Activated T-cell treated with anti-CD3 and anti-CD28 coated beads for 24 hours (primary cell): ENCODE measurements around the gene EFCAB6.

Source experiments
- DNase-seq: peaks from one replicate; pipeline ENCODE4 v3.0.0-alpha.2; 2020; ENCODE audit warnings: low read depth

The EFCAB6 gene

GRCh38 chr22:43502306-43502874 is 309.7 kb downstream of the EFCAB6 start:
- DNase-seq: no peak

GRCh38 chr22:43501878-43502277 is 310.2 kb downstream of the EFCAB6 start:
- no peak for DNase-seq

GRCh38 chr22:43500792-43501785 is 311.0 kb downstream of the EFCAB6 start:
- no peak for DNase-seq

GRCh38 chr22:43498856-43499253 is 313.2 kb downstream of the EFCAB6 start:
- no peak for DNase-seq

GRCh38 chr22:43497956-43498855 is 313.9 kb downstream of the EFCAB6 start:
- DNase-seq: no peak

- no peak for DNase-seq
Observed at GRCh38 chr22:43493297-43493696, 318.8 kb downstream of the EFCAB6 start.

GRCh38 chr22:43491737-43492136 is 320.4 kb downstream of the EFCAB6 start:
- no peak for DNase-seq

- no peak for DNase-seq
Observed at GRCh38 chr22:43491177-43491576, 320.9 kb downstream of the EFCAB6 start.

GRCh38 chr22:43490311-43490710 is 321.8 kb downstream of the EFCAB6 start:
- DNase-seq: no peak

- DNase-seq: no peak
Observed at GRCh38 chr22:43488937-43489336, 323.2 kb downstream of the EFCAB6 start.

- no peak for DNase-seq
Observed at GRCh38 chr22:43488031-43488866, 323.9 kb downstream of the EFCAB6 start.

GRCh38 chr22:43487311-43488030 is 324.6 kb downstream of the EFCAB6 start:
- no peak for DNase-seq

- no peak for DNase-seq
Observed at GRCh38 chr22:43485502-43486089, 326.5 kb downstream of the EFCAB6 start.

- DNase-seq: no peak
Observed at GRCh38 chr22:43484227-43484626, 327.9 kb downstream of the EFCAB6 start.

- DNase-seq: no peak
Observed at GRCh38 chr22:43483669-43484068, 328.4 kb downstream of the EFCAB6 start.

GRCh38 chr22:43483266-43483665 is 328.8 kb downstream of the EFCAB6 start:
- no peak for DNase-seq

- DNase-seq: no peak
Observed at GRCh38 chr22:43482318-43482625, 329.8 kb downstream of the EFCAB6 start.

- DNase-seq: no peak
Observed at GRCh38 chr22:43481568-43482317, 330.4 kb downstream of the EFCAB6 start.

GRCh38 chr22:43479962-43480361 is 332.1 kb downstream of the EFCAB6 start:
- DNase-seq: no peak
